ENCODE data around the gene CC2D1B. TPM values are rescaled to one million over a fixed set of nuclear protein-coding genes. Genes with fewer than 3 reads are reported as not detected.

Gene CC2D1B
- total RNA-seq, 1 experiment from 2014 or later, result 24.3 TPM

DNA sequence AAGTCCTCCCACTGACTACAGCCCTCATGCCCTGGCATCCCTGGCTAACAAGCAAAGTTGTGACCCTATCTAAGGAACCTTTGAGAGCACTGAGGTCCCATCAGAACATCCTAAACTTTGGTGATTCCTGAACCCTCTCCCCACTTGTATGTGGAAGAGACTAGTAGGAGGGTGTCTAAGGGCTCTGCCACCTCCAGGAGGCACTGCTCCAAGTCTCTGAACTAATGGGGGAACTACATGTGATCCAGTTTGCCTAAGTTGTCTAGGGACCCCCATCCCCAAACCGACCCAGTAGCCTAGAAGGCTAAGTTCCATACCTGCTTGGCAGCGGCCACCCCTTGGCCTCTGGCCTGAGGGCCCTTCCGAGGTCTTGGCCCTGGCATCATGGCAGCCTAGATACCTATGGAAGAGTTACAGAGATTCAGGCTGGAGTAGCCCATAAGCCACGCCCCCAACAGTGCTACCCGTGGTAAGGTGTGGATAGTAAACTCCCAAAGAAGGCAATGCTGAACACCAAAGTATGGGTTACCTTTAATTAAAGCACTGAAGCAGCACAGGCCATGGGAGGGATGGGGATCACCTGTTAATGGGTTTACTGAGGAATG is 1.7 kb downstream of the CC2D1B start:
- H4K20me1 ChIP-seq (ENCODE audit: control insufficient read depth, insufficient read depth, insufficient read length), result no peaks in the 10 kb centered on the region
- no peak overlapping the region for H2BK120ac ChIP-seq (ENCODE audit: low read depth, low read length, poor library complexity, severe bottlenecking)
- no peak overlapping the region for H3K56ac ChIP-seq (ENCODE audit: insufficient read length, low read depth, low read length)
- no peak overlapping the region for H3K14ac ChIP-seq (ENCODE audit: insufficient read depth, low read length)
- Mint-ChIP-seq H3K4me1 (peaks cover 28 to 29% of the 10 kb centered on the region in 2 experiments), H3K36me3 (ENCODE audit: insufficient read depth in 1 of 3, low read depth in 3 of 3) (peaks cover 13 to 47% (median 38%) of the 10 kb centered on the region in 3 experiments), H3K9me3 (no peaks in the 10 kb centered on the region), H3K27me3 (ENCODE audit: low read depth) (no peaks in the 10 kb centered on the region), H3K27ac (no peak overlapping the region; a peak in 1 of 7 replicates), H3K4me3 (peak overlapping the region; percentile 89 to 91)
- H3T11ph ChIP-seq (ENCODE audit: low read length), result no peak overlapping the region
- no peak overlapping the region for H4K5ac ChIP-seq (ENCODE audit: insufficient read length, low read depth, low read length)
- H3K79me2 ChIP-seq (ENCODE audit: insufficient read depth, low read length), result no peaks in the 10 kb centered on the region
- H4K8ac ChIP-seq (replicated peaks; ENCODE audit: insufficient read length, low read depth, low read length), result no peak overlapping the region
- H2BK5ac ChIP-seq (ENCODE audit: insufficient read length, low read length), result no peak overlapping the region
- peaks cover 5% of the 10 kb centered on the region for H3K23me2 ChIP-seq (ENCODE audit: insufficient read length, low read depth, low read length, poor library complexity, severe bottlenecking)
- DNase-seq, result peak; percentile 38
- H3K9me3 ChIP-seq (ENCODE audit: control insufficient read depth, low read depth, low read length), result no peaks in the 10 kb centered on the region
- H2AFZ ChIP-seq (ENCODE audit: low read length), result no peak overlapping the region
- no peak overlapping the region for H3K23ac ChIP-seq (ENCODE audit: insufficient read length, low read depth, low read length)
- TF ChIP-seq, protein P1, sequence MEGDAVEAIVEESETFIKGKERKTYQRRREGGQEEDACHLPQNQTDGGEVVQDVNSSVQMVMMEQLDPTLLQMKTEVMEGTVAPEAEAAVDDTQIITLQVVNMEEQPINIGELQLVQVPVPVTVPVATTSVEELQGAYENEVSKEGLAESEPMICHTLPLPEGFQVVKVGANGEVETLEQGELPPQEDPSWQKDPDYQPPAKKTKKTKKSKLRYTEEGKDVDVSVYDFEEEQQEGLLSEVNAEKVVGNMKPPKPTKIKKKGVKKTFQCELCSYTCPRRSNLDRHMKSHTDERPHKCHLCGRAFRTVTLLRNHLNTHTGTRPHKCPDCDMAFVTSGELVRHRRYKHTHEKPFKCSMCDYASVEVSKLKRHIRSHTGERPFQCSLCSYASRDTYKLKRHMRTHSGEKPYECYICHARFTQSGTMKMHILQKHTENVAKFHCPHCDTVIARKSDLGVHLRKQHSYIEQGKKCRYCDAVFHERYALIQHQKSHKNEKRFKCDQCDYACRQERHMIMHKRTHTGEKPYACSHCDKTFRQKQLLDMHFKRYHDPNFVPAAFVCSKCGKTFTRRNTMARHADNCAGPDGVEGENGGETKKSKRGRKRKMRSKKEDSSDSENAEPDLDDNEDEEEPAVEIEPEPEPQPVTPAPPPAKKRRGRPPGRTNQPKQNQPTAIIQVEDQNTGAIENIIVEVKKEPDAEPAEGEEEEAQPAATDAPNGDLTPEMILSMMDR (conservative IDR thresholded peaks at IDR 0.05), result peak; percentile 42
- H3K27ac ChIP-seq (ENCODE audit: insufficient read length, low read depth, low read length), result no peak overlapping the region
- no peaks in the 10 kb centered on the region for H3K4me1 ChIP-seq (ENCODE audit: insufficient read depth, low read length)
- no peak overlapping the region for H4K91ac ChIP-seq (ENCODE audit: insufficient read length, low read depth, low read length)
- no peak overlapping the region for H3K4ac ChIP-seq (ENCODE audit: low read depth, low read length)
- no peak overlapping the region for H2BK20ac ChIP-seq (ENCODE audit: low read depth, low read length, poor library complexity, severe bottlenecking)
- H2BK15ac ChIP-seq (ENCODE audit: low read depth, low read length), result no peak overlapping the region
- H3K9ac ChIP-seq (ENCODE audit: extremely low read depth, insufficient read length, low read length), result no peak overlapping the region
- no peaks in the 10 kb centered on the region for H3K79me1 ChIP-seq (ENCODE audit: insufficient read depth, low read depth, low read length, poor library complexity, severe bottlenecking)
- H3K27me3 ChIP-seq (ENCODE audit: insufficient read depth, low read length), result no peaks in the 10 kb centered on the region
- no peak overlapping the region for H2BK12ac ChIP-seq (ENCODE audit: insufficient read length, low read depth, low read length)
- H3K4me2 ChIP-seq (ENCODE audit: insufficient read depth, insufficient read length, low read length), result no peak overlapping the region
- no peak overlapping the region for H3K18ac ChIP-seq (ENCODE audit: insufficient read length, low read depth, low read length)
- no CpG with 5 or more reads among the region's 5 CpGs for WGBS (ENCODE audit: extremely low coverage, insufficient read length, low lambda C conversion rate)
- H2AK5ac ChIP-seq (ENCODE audit: insufficient read length, low read length), result no peak overlapping the region

All from H9 (cell line).